Hippocampal formation (tissue), 2 donors: ENCODE results near the gene BPIFB3.

Experiments used
- DNase-seq, 2 donors: peaks; one replicate each; lab custom pipeline; 2025; lab: John Stamatoyannopoulos, UW

The BPIFB3 gene

DNA sequence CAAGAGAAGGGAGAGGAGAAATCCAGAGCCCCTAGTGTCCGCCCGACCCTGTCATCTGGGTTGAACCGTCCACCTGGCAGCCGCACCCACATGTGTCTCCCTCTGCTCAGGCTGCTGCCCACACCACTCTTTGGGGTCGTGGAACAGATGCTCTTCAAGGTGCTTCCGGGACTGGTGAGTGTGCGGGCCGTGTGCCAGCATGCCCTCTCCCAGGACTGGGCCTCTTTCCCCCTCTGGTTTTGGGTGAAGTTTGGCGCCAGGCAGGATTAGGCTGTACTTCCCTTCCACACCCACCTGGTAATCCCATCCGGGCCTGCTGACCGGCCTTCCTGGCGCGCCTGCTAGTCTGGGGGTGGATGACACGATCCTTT lies 7.9 kb downstream of the BPIFB3 start:
- DNase-seq, result no peak

- no peak for DNase-seq
Measured at GRCh38 chr20:33062105-33062824, 8.6 kb downstream of the BPIFB3 start.

GRCh38 chr20:33062825-33063149 lies 9.1 kb downstream of the BPIFB3 start:
- no peak for DNase-seq

DNA sequence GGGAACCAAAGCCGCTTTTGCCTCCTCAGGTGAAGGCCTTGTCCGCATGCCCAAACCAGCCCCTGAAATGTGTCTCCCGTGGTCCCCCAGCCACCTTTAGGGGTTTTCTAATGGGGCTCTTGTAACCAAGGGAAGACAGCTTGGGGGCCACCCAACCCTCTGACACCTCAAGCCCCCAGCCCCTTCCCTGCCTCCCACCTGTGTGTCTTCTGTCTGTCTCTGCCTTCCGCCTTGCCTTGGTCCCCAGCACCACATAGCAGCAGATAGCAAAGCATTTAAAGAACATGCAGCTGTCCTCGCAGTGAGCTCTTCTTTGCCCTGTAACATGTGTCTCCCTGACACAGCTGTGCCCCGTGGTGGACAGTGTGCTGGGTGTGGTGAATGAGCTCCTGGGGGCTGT lies 9.6 kb downstream of the BPIFB3 start:
- no peak for DNase-seq

DNA sequence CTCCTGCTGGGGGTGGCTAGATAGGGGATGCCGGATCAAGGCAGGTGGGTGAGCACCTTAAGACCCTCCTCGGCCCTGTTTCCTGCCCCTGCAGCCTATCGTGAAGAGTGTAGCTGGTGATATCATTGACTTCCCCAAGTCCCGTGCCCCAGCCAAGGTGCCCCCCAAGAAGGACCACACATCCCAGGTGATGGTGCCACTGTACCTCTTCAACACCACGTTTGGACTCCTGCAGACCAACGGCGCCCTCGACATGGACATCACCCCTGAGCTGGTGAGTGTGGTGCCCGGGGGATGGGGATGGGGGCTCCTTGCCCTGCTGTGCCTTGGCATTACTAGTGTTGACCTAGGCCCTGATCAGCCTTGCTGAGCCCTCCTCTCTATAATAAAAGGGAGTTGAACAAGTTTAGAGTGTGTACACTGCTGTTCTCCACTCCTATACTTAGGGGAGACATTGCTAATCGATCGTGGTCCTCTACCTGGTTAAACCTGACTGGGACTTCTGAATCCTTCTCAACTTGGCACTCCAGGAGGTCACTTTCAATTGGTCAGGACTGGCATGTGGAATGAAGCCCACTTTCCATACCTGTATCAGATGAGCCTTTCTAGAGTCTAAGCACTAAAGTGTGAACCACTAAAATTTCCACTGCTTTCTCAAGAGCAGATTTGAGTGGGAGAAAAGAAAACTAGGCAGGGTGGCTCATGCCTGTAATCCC lies 11.0 kb downstream of the BPIFB3 start:
- no peak for DNase-seq

GRCh38 chr20:33065785-33066184 lies 12.1 kb downstream of the BPIFB3 start:
- DNase-seq, result no peak

DNA sequence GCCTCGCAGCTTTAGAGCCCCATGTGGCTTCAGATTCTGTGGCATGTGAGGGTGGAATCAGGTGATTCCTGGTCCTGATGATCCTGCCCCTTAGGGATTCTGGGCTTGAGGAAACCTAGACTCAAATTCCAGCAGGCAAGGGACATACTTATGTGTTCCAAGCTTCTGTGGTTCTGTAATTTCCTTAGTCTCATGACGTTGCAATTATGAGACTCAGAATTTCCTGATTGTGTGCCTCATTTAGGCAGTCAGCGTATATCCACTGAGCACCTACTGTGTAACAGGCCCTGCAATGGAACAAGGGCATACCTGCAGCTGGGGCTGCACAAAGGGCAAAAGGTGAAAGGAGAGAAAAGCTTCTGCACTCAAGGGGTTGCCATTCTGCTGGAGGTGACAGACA lies 14.1 kb downstream of the BPIFB3 start:
- no peak for DNase-seq

DNA sequence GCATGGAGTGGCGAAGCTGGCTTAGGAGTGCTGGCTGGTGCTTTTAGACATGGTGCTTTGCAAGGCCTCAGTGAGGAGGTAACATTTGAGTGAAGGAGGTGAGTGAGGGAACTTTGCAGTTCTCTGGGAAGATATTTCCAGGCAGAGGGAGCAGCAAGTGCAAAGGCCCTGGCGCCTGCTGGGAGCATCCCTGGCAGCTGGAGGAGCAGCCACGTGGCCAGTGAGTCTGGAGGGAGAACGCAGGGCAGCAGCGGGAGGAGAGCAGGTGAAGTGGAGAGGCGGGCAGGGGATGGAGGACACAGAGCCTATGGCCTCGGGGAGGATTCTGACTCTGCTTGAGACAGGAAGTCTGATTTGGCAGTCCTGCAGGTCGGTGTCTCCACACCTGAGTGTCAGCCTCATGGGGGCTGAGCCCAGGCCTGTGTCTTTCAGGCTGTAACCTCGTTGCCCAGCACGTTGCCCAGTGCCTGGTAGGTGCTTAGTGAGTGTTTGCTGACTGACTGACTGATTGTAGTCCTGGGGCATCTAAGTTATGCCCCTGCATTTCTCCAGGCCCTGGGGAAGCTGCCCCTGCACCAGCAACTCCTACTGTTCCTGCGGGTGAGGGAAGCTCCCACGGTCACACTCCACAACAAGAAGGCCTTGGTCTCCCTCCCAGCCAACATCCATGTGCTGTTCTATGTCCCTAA lies 14.7 kb downstream of the BPIFB3 start:
- no peak for DNase-seq

DNA sequence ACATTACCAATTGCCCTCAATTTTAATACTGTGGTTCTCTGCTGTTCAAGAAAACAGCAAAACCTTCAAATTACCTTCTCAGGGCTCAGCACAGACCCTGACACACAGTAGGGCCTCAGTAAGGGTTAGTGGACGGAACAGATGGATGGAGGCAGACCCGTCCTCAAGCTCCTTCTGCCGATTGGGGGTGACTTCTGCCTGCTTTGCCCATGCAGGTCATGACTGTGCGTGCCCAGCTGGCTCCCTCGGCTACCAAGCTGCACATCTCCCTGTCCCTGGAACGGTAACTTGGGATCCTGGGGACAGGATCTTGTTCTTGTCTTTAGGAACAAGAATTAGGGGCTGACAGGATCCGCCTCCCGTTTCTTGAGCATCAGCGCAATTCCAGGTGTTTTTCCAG lies 16.0 kb downstream of the BPIFB3 start:
- DNase-seq, result no peak

- no peak for DNase-seq
Measured at GRCh38 chr20:33070111-33071053, 16.7 kb downstream of the BPIFB3 start.

DNA sequence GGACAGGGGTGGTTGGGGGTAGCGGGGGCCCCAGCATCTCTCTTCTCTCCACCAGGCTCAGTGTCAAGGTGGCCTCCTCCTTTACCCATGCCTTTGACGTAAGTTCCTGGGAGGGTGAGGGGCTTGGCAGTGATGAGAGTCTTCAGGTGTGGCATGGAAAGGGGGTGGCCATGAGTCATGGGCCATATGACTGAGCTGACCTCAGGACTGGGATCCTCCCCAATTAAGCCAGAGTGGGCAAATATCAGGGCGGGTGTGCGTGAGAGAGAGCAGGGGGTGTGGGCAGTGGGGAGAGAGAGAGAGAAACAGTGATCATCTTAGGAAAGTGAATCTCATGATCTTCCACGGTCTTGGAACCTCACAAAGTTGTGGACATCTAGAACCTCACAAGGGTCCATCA lies 17.5 kb downstream of the BPIFB3 start:
- DNase-seq, result no peak

GRCh38 chr20:33072362-33072761 lies 18.7 kb downstream of the BPIFB3 start:
- DNase-seq, result no peak

GRCh38 chr20:33072813-33073212 lies 19.1 kb downstream of the BPIFB3 start:
- DNase-seq, result no peak

DNA sequence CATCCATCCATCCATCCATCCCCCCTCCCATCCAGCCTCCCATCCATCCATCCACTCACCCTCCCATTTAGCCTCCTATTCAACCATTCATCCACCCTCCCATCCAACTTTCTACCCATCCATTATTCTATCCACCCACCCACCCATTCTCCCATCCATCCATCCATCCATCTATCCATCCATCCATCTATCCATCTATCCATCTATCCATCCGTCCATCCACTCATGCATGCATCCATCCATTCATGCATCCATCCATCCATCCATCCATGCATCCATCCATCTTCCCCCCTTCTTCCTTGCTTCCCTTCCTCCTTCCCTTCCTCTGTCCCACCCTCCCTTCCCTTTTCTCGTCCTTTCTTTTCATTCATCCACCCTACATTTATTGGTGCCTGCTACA lies 21.0 kb downstream of the BPIFB3 start:
- DNase-seq, result no peak

GRCh38 chr20:33075281-33075680 lies 21.6 kb downstream of the BPIFB3 start:
- DNase-seq, result no peak

- DNase-seq, result no peak
Measured at GRCh38 chr20:33076662-33077372, 23.1 kb downstream of the BPIFB3 start.

DNA sequence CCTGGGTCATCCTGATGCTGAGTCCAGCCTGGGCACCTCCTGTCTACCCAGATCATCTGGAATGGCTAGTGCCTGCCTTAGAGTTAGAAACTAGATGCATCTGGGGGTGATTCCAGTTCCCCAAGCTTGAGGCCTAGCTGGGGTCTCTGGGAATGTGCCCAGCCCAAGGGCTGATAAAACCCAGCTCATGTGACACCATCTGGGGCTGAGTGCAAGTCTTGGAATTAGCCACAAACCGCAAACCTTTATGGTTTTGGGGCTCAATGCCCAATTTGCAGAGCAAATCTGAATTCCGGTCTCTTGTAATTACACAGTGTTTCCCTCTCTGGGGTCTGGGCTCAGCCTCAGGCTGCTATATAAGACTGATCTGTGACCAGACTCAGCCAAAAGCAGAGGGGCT lies 25.6 kb downstream of the BPIFB3 start, which contains the start of gene BPIFB4:
Gene BPIFB4 (plus strand): TSS at position 385 of the 400 bp plus-strand sequence. CDS start 1,884 bp downstream, outside the sequence.
- DNase-seq, result no peak

DNA sequence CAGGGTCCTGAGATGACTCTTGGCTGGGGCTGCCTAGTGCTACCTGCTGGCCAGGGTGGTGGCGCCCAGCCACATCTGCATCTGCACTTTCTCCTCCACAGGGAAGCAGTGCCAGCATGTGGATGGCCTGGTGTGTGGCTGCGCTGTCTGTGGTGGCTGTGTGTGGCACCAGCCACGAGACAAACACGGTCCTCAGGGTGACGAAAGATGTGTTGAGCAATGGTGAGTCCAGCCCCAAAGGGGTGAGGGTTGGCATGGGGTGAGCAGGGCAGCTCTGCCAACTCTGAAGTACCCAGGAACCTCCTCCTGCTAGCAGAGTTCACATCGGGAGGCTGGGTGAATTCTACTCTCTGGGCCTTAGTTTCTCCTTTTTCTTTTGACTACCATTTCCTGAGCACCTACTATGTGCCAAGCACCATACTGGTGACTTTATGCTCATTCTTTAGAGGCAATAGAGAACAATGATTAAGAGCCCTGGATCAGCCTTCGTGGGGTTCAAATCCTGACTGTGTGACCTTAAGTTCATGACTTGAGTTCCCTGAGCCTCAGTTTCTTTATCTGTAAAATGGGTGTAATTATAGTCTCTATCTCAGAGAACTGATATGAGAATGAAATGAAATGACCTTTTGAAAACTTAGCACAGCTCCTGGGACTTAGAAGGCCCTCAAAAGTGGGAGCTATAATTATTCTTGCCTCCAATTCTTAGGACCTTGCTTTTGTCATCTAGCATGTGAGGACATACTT lies 27.9 kb downstream of the BPIFB3 start:
- DNase-seq, result no peak

GRCh38 chr20:33082546-33082945 lies 28.8 kb downstream of the BPIFB3 start:
- no peak for DNase-seq

DNA sequence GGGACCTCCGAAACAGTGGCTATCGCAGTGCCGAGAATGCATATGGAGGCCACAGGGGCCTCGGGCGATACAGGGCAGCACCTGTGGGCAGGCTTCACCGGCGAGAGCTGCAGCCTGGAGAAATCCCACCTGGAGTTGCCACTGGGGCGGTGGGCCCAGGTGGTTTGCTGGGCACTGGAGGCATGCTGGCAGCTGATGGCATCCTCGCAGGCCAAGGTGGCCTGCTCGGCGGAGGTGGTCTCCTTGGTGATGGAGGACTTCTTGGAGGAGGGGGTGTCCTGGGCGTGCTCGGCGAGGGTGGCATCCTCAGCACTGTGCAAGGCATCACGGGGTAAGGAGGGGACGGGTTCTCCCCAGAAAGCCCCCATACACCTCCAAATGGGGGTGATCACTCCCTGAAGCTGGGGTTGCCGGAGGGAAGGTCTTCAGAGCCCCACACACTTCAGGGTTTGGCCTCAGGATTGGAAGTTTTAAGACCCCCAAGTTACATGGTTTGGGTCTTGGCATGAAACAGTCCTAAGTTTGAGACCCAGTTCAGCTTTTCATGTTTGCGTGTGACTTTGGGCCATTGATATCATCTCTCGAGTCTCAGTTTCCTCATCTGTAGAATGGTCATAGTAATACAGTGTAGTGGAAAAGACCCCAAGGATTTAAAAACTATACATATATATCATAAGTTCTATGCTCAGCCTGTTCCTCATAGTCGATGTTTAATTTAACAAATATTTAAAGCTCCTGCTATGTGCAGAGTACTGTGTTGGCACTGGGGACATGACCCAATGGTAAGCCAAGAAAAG lies 30.0 kb downstream of the BPIFB3 start:
- DNase-seq, result no peak
